GF-D8 (cell line): ENCODE measurements around the gene TCF7L2.
A peak's percentile ranks its signal among the peaks of the same experiment; 100 is the strongest.

Experiments
- DNase-seq: peaks from one replicate; lab custom pipeline; 2025; lab: John Stamatoyannopoulos, UW

TCF7L2 gene

DNA sequence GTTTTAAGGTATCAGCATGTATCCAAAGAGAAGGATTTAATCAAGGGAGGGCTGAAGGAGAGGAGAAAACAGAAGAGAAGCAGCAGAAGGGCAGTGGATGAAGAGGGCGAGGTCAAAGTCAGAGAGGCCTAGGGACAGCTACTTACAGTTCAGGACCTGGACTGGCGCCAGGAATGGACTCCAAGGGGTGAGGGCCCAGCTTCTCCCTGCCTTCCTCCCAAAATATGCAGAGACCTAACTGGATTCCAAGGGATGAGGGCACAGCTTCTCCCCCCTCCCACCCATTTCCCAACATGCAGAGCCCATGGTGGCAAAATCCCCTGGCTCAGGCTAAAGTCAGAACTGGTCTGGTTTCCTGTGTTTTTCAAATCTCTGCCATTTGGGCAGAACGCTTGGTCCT is 3.4 kb upstream of the TCF7L2 start:
- DNase-seq, result no peak

- DNase-seq, result no peak
Measured at GRCh38 chr10:112948196-112948595, 1.9 kb upstream of the TCF7L2 start.

- DNase-seq, result no peak
Measured at GRCh38 chr10:112949143-112949823, 764 bp upstream of the TCF7L2 start.

DNA sequence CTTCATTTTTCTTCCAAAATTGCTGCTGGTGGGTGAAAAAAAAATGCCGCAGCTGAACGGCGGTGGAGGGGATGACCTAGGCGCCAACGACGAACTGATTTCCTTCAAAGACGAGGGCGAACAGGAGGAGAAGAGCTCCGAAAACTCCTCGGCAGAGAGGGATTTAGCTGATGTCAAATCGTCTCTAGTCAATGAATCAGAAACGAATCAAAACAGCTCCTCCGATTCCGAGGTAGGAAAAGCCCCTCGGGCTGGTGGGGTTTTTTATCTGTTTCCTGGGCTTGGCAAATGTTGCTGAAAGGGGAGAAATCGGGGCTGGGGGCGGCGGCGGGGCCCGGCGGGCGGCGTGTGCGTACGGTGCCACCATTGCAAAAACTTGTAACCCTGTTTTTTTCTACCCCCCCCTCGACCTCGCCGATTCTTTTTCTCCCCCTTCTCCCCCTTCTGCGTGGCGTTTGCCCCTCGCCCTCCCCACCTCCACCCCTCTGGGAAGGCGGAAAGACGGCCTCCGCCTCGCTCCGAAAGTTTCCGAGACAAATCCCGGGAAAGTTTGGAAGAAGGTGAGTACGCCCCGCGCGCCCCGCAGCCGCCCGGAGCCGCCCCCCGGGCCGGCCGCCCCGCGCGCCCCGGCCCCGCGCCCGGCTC is 789 bp downstream of the TCF7L2 start:
- no peak for DNase-seq

GRCh38 chr10:112951359-112952281 is 1.6 kb downstream of the TCF7L2 start:
- peak; percentile 14 for DNase-seq

DNA sequence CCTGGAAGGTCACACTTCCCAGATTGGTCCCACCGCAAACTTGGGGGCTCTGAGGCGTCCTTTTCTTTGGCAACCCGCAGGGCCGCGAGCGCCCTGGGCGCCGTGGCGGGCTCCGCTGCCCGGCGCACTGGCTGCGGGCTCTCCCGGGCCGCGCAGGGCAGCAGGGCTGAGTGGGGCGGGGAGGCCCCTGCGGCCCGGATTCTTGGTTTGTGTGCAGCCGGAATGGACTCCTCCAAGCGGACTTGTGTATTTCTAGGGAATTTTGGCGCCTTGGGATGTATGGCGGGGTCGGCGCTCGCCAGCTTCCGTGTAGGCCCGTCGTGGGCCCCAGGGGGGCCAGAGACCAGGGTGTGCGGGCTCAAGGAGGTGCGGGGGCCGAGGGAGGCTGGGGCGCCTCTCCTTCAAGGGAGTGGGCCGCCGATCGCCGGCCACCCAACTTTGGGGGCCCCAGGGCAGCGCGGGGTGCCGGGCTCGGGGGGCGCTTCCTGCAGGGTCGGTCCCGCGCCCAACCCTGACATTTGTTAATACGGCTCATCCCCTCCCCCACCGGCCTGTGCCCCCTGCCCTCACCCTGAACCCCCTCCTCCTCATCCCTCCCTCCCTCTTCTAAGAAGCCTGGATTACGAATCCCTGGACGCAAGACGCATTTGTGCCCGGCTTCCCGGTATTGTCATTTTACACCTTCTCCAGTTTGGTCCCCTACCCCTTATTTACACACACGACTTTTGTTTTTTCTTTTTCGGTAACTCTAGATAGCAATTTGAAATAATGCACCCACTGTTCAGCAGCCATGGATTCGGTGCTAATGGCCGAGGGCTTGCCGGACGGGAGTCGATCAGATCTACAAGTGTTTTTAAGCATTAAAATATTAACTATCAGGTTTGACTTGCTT is 2.5 kb downstream of the TCF7L2 start:
- no peak for DNase-seq

DNA sequence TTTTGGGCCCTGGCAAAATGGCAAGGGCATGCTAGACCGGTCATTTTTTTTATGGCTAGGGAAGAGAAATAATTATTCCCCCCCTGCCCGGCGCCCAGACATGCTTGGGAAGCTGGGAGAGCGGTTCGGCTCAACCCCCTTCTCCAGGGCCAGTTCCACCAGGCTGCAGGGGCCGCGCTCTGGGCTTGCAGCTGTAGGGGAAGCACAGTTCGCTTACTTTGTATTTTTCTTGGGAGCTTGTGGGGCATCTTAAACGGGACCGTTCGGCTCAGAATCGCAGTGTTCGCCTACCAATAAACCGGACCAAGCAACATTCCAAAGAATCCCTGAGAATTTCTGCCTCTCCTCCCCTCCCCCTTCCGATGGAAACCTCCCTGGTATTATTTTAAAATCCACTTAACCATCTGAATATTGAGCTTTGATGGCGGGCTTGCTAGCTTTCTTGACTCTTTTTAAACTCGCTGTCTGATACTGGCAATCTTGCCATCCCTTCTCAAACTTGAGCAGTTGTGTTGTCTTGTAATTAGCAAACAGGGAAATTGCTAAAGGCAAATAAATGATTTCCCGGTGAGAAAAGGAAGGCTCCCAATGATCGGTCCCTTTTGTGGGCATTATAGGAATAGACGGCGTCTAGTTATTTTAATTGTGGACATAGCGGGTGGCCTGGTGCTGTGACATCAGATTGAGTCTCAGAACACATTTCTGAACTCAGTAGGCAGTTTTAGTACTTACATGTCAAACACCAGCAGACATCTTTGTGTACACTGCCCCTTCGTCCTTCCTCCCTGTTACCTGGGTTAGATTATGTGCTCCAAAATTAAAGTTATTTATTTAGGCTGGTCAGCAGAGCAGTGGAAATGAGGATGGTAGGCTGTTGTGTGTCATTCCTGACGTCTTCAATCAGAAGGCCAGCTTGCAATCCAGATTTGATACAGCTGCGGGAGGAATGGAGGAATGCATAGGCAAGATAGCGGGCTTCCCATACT is 3.4 kb downstream of the TCF7L2 start:
- no peak for DNase-seq

DNA sequence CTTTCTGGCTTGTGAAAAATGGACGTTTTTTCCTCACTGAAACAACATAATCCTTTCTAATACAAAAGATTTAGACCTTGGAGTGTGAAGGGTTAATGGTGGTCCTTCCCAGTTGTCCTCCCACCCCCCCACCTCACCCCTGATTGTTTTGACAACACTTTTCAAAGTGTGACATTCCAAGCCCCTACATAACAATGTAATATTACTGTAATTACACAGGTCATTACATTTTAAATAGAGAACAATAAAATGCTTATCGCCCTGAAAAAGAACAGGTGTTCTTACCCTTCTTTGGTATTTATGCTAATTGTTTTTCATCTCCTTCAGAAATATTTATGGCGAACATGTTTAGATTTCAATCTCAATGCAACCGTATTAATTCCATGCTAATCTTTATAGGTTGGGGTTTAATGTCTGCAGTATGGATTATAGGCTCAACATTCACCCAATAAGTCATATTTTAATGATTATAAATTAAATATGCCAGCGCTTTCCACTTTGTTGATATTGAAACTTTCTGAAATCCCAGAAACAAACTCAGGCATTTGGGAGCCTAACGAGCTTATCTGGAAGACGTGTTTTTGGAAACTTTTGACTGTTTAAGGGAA is 5.0 kb downstream of the TCF7L2 start:
- no peak for DNase-seq

DNA sequence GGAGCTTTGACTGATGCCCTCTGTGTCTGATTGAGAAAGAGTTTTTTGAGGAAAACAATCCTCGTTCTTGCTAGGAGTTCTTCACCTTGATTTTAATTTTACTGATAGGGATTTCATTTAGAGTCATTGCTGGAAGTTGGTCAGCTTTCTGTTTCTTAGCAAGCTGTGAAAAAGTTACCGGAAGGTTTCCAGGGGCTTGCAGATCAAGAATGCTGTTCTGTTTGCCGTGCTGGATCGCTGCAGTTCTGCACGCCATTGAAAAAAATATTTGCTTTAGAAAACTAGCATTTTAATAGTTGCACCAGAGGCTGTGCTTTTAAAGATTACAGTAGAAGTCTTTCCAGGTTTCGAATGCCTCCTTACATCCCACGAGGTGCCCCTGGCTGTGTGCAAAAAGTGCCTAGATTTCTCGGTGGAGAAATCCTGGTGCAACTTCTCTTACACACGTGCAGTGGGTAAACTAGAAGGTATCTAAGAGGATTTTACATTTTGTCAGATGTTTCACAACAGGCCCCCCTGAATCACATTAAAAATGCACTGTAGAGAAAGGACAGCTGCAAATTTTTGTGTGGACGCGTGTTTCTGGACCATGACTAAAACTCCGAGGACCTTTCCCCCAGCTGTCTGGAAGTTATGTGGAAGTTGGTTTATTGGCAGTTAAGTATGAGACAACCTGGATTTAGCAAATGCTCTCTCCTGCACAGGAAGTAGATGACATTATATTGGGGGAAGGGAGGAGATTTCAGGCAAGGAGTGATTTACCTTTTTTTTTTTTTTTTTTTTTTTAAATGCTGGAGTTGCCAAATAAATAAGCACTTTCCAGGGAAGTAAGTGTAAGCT is 5.8 kb downstream of the TCF7L2 start:
- no peak for DNase-seq

DNA sequence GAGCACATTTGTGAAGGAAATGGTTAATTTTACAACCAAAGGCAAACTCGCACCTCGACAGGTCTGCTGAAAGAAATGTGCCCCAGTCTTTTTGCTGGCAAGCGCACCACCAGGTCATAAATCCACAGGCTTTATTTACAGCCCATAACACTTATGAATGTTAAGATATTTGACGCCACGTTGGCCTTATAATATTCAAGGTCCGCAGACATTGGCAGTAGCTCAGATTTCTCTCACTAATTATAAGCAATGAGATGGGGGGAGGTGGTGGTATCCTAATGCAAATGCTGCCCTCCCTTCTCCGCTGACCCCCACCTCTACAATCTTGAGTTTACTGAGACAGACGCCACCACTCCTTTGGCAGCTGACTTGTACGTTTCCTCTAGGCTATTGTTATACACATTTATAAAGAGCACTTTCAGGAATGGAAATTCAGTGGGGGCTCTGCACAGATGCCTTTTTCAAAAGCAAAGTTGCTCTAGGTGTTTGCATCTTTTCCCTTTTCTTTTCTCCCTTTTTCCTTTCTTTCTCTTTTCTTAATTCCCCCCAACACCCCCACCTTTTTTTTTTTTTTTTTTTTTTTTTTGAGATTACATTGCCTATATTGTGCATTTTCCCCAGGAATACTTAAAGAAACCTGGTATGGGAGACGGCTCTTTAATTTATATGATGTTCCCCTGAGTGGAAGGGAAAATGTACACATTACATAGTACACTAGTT is 6.7 kb downstream of the TCF7L2 start:
- no peak for DNase-seq

GRCh38 chr10:112957640-112958092 is 7.6 kb downstream of the TCF7L2 start:
- DNase-seq, result no peak

GRCh38 chr10:112958275-112958995 is 8.4 kb downstream of the TCF7L2 start:
- no peak for DNase-seq

- no peak for DNase-seq
Measured at GRCh38 chr10:112959207-112959838, 9.3 kb downstream of the TCF7L2 start.

DNA sequence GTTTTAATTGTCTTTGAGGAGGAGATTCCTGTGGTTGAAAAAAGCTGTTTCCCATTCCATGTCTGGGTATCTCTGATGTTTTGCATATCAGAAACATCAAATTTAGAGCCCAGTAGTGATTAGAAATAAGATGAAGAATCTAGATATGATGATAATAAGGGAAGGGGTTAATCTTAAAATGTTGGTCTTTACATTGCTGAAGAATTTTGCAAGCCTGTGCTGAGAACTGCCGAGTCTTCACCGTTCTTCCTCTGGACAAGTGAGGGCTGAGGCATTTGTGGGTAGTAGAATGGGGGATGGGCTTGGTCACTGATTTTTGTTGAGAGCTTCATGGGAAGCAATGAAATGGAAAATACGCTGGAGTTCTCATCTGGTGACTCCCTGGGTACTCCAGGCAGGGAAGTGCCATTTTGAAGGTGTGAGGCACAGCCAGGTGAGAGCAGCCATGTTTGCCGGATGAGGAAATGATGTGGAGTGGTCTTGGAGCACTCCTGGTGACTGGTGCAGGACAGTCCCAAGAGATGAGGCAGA is 10.2 kb downstream of the TCF7L2 start:
- DNase-seq, result no peak

DNA sequence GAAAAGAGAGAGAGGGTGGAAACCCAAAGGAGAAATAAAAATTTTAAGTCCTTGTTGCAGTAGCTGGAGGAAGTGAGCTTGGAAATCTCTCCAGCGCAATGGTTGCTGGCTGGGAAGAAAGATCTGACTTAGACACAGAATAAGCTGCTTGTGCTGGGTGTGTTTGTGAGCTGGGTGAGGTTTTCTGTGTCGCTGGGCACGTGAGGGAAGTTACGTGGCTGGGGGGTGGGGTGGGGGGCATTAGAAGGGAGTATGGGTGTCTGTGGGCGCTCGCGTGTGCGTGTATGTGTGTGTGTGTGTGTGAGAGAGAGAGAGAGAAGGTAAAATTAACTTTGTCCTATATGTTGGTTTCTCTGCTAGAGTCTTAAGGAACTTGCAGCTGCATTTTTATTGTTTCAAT is 11.6 kb downstream of the TCF7L2 start:
- DNase-seq, result no peak

DNA sequence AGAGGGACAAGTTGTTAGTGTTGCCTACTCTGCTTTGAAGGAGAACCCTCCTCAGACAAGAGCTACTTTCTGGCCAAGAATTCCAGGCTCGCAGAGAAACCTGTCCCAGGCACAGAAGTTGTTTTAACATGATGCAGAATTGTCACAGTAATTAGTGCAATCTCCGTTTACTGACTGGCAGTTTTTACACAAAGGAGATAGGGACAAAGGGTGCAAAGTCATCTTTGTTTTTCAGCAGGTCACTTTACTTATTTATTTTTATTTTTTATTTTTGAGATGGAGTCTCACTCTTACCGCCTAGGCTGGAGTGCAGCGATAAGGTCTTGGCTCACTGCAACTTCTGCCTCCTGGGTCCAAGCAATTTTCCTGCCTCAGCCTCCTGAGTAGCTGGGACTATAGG is 12.3 kb downstream of the TCF7L2 start:
- DNase-seq, result no peak

GRCh38 chr10:112963835-112964234 is 13.8 kb downstream of the TCF7L2 start:
- DNase-seq, result no peak
